ENCODE results near the gene AGK.

- TF ChIP-seq POLR2AphosphoS5 (IDR thresholded peaks at IDR 0.05; ENCODE audit: borderline replicate concordance, low read depth, low read length) = no peak
- TF ChIP-seq EZH2 (IDR thresholded peaks at IDR 0.05) = no peak
Measured at GRCh38 chr7:141619745-141620144, 68.5 kb downstream of the AGK start.

All from SK-N-MC (cell line).